Cardiac fibroblast (primary cell): ENCODE measurements around the gene ABLIM3.

Experiments
- DNase-seq, 2 donors: peaks; one replicate each; pipeline versions ENCODE4 v3.0.0 to v3.0.0-alpha.2; 2010; ENCODE audit warnings: low read depth in 2 of 2
- H3K4me3 ChIP-seq, 2 donors: replicated peaks in 1 of 2; 1 replicate in 1 of 2; 2 replicates in 1 of 2; pipeline ENCODE4 v1.5.1; 2011; ENCODE audit warnings: low read depth in 2 of 2, low read length in 2 of 2, mild to moderate bottlenecking in 2 of 2, moderate library complexity in 1 of 2
- CTCF ChIP-seq: IDR thresholded peaks from one replicate; pipeline ENCODE4 v1.5.1; 2011; ENCODE audit warnings: low read depth, mild to moderate bottlenecking, low read length, inconsistent platforms

ABLIM3 gene

GRCh38 chr5:149205625-149206523, 64.6 kb downstream of the ABLIM3 start:
- H3K4me3 ChIP-seq = no peak overlapping the region
- TF ChIP-seq CTCF = no peak
- DNase-seq = peak; percentile 94

GRCh38 chr5:149206524-149207141, 65.3 kb downstream of the ABLIM3 start:
- TF ChIP-seq CTCF = no peak
- peak; percentile 49 to 66 for DNase-seq
- H3K4me3 ChIP-seq = no peak overlapping the region

- no peak overlapping the region for H3K4me3 ChIP-seq
- no peak for TF ChIP-seq CTCF
- DNase-seq = no peak
Measured at GRCh38 chr5:149207831-149208230, 66.5 kb downstream of the ABLIM3 start.

GRCh38 chr5:149210225-149210624, 68.9 kb downstream of the ABLIM3 start:
- no peak overlapping the region for H3K4me3 ChIP-seq
- peak; percentile 30 to 70 for DNase-seq
- no peak for TF ChIP-seq CTCF

- no peak for TF ChIP-seq CTCF
- no peak overlapping the region for H3K4me3 ChIP-seq
- peak in 1 of 2 donors; percentile 27 for DNase-seq
Measured at GRCh38 chr5:149210968-149211490, 69.7 kb downstream of the ABLIM3 start.

- no peak for TF ChIP-seq CTCF
- no peak overlapping the region for H3K4me3 ChIP-seq
- DNase-seq = peak; percentile 66 to 73
Measured at GRCh38 chr5:149211566-149211965, 70.3 kb downstream of the ABLIM3 start.
